HG03280 (cell line): ENCODE measurements around the gene BTG2.
"Not testable (repeated sequence)": the region's sequence is repeated elsewhere in the genome, so short reads cannot be mapped to it uniquely, and the experiment has no call there.

Experiments used
- ATAC-seq: cut with Tn5 transposase; IDR thresholded peaks from one replicate; pipeline ENCODE4 v1.9.1; 2021; ENCODE audit warnings: mild to moderate bottlenecking, moderate library complexity; ENCODE audit not compliant: unreplicated experiment

Gene BTG2, protein sequence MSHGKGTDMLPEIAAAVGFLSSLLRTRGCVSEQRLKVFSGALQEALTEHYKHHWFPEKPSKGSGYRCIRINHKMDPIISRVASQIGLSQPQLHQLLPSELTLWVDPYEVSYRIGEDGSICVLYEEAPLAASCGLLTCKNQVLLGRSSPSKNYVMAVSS

DNA sequence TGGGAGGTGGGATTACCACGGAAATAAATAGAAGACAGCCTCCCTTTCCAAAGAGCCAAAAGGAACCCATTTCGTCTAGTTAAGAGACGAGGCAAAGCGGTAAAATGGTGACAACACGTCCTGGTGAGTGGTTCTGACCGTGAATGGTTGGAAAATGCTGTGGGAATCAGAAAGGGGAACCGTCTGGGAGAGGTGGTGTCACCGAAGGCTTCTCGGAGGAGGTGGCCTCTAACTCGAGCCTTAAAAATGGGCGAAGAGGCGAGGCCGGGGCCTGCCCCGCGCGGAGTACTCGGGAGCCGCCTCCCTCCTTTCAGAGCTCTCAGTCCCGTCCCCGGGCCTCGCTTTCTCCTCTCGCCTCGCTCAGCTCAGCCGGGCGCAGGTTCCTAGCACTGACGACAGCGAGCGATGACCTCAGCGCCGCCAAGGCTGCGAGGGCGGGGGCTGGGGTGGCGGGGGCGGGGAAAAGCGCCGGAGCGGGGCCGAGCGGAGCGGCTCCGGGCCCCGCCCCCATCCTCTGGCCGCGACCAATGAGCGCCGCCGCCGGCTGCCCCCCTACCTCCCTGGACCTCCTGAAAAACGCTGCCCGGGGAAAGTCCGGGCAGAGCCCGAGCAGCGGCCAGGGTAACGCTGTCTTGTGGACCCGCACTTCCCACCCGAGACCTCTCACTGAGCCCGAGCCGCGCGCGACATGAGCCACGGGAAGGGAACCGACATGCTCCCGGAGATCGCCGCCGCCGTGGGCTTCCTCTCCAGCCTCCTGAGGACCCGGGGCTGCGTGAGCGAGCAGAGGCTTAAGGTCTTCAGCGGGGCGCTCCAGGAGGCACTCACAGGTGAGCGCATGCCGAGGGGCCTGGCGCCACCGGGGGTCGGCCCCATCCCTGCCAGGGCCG, at the start of gene BTG2:
Gene BTG2, plus strand, starts transcription at position 601 of the 890 bp plus-strand sequence. Its CDS starts 88 bp downstream, at position 689.
- peak; percentile 74 for ATAC-seq

DNA sequence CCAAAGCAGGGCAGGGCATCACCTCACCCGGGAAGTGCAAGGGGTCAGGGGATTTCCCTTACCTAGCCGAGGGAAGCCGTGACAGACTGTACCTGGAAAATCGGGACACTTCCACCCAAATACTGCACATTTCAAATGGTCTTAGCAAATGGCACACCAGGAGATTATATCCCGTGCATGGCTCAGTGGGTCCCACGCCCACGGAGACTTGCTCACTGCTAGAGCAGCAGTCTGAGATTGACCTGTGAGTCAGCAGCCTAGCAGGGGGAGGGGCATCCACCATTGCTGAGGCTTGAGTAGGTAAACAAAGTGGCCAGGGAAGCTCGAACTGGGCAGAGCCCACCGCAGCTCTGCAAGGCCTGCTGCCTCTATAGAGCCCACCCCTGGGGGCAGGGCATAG, 48.7 kb upstream of the BTG2 start:
- not testable (repeated sequence) for ATAC-seq

DNA sequence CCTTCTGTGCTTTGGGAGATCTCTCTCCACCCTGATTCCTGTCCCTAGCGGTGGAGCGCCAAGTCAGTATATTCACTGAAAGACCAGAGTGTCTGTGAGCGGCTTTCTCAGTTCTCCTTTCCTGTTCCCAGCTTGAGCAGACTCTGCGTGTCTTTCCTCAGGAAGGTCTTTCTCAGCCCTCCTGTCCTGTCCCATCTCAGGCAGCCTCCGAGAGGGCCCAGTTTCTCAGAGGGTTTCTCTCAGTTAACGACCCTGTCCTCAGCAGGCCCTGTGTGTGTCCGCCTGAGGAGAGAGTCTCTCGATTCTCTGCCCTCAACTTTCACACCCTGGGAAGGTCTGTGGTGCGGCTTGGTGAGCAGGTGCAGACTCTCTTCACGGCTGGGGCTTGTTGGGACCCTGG, 41.8 kb upstream of the BTG2 start:
- ATAC-seq: no peak

DNA sequence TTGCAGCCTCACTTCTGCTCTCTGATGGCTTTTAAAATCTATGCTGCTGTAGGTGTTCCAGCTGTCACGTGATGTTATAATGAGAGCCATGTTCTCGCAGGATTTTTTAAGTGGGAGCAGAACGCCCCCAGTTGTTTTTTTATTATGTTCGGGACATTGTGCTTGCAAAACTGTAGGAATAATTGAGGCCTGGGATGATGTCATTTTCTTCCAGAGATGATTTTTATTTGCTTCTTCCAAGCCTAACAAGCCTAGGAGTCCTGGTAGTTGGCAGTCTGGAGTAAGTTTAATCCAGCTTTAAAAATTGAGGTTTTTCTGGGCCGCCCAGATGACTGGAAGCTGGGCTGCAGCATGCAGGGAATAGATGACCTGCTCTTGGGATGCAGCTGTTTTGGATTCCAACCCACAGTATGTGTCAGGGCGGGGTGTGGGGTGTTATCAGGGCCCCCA, 41.2 kb upstream of the BTG2 start:
- no peak for ATAC-seq

DNA sequence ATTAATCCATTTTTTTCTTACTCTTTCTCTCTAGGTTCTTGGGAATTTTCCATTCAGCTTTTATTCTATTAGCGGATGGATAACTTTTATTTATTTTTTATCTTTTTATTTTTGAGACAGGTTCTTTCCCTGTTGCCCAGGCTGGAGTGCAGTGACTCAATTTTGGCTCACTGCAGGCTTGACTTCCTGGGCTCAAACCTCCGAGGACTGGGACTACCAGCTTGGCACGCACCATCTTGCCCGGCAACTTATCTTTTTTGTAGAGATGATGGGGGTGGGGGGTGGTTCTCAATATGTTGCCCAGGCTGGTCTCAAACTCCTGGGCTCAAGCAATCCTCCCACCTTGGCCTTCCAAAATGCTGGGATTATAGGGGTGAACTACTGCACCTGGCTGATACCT, 39.8 kb upstream of the BTG2 start:
- ATAC-seq: no peak

DNA sequence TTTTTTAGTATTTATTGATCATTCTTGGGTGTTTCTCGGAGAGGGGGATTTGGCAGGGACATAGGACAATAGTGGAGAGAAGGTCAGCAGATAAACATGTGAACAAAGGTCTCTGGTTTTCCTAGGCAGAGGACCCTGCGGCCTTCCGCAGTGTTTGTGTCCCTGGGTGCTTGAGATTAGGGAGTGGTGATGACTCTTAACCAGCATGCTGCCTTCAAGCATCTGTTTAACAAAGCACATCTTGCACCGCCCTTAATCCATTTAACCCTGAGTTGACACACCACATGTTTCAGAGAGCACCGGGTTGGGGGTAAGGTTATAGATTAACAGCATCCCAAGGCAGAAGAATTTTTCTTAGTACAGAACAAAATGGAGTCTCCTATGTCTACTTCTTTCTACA, 39.2 kb upstream of the BTG2 start:
- ATAC-seq: not testable (repeated sequence)

DNA sequence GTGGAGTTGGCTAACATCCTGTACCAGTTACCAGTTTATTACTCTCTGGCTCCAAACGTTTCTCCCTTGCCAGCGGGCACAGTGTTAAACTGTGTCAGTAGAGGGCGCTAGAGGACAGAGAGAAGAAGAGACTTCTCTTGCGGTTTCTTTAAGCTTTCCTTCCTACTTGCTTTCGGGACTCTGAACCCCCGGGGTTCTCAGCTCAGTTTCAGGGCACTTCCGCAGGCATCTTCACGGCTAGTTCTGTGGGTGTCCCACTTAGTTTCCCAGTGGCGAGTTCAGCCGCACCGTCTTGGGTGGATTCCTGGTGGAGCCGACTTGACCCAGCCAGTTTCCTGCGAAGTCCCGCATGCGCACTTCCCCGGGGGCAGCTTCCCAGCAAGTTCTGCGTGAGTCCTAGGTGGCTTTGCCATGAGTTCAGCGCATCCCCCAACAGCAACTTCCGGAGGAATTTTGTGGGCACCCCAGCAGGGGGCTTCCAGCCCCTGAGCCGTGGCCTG, 37.9 kb upstream of the BTG2 start:
- ATAC-seq: peak; percentile 58

DNA sequence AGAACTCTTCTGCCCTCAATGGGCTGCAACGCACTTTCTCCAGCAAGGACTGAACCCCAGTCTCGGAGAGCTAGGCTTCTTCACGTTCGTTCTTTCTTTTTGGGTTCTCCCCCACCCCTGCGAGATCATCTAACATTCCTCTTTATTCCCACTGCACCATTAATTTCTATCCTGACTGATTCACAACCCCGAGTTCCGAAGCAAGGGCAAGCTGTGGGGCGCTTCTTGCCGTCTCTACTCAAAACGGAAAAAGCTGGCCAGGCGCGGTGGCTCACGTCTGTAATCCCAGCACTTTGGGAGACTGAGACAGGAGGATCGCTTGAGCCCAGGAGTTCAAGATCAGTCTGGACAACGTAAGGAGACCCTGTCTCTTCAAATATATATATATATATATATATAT, 37.4 kb upstream of the BTG2 start:
- no peak for ATAC-seq

DNA sequence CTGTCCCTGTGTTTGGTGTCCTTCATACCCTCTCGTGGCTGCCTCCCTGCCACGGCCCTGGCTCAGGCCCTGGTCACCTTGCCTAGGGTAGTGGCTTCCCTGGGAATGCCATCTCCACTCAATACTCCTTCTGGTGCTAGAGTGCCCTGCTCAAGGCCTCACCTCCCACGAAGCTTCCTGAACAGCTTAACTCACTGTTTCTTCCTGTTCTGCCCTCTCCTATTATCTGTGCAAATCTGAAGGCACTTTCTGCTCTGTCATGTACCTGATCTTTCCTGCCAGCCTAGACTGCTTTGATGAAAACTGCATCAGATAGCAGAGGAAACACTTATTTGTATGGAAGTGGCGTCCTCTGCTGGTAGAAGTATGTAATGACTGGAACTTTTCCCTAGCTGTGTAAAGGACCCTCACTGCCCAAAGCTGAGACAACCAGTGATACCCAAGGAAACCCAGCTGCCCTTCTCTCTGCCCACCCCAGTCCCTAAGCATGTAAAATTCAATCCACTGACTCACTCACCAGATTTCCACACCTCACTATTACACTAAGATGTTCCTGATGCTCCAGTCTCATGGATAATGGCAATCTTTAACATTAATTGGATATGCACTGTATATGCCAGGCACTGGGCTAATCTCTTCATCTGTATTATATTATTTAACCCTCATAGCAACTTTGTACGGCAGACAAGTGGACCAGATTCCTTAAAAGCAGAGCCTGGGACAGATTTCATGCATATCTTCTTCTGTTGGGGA, 36.2 kb upstream of the BTG2 start:
- no peak for ATAC-seq

DNA sequence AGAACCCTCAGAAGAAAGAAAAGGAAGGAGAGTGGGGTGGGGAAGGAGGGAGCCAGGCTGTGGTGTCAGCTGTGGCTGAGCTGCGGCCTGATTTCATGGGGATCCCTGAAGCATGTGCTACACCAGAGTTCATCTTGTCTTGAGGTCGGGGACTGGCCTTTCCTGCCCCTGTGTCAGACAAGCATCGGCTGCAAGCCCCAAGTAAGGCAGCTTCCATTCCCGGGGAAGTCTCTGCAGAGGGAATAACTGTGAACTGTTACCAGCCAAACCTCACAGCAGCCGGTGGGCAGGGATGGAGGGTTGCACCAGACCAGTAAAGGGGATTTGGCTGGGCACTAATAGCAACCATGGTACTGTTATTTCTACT, 35.7 kb upstream of the BTG2 start:
- ATAC-seq: no peak

DNA sequence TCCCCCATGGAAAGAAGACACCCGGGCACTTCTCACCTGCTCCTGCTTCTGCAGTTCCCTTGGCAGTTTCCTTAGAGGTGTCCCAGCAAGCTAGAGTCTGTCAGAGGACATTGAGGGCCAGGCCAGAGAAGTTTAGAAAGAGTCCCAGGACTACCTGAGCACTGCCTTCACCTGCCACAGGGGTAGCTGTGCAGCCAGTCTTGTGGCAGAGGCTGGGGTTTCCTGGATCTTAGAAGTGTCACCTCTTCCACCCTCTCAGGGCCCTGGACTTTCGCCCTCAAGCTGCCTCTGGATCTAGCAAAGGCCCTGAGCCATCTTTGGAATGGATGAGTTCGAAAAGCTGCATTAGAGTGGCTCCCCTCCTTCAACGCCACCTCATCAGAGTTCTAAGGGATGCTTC, 34.9 kb upstream of the BTG2 start:
- ATAC-seq: no peak

DNA sequence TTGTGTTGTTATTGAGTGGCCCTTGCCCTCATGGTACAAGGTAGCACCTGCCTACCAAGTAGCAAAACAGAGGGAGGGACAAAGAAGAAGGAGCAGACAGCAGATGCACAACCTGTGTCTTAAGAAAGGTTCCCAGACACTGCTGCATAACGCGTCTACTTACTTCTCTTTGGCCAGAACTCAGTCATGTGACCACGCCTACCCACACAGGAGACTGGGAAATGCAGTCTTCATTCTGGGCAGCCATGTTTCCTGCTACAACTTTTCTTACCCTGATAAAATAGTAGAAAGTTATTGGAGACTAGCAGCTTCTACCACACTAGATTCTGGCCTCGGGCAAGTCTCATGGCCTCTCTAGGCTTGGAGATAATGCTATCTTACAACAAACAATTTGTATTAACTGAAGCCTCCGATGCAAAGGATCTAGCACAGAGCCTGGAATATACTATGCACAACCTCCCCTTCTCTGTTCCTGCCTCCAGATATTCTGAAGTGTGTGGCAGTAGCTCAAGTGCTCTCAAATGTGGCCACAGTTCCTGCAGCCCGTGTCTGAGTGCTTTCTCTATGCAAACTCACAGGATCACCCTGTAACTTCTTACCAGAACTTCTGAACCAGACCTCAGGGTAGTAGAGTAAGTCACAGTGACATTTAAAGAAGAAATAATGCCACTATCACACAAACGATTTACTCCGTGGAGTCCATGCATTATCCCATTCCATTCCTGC, 34.1 kb upstream of the BTG2 start:
- ATAC-seq: no peak

DNA sequence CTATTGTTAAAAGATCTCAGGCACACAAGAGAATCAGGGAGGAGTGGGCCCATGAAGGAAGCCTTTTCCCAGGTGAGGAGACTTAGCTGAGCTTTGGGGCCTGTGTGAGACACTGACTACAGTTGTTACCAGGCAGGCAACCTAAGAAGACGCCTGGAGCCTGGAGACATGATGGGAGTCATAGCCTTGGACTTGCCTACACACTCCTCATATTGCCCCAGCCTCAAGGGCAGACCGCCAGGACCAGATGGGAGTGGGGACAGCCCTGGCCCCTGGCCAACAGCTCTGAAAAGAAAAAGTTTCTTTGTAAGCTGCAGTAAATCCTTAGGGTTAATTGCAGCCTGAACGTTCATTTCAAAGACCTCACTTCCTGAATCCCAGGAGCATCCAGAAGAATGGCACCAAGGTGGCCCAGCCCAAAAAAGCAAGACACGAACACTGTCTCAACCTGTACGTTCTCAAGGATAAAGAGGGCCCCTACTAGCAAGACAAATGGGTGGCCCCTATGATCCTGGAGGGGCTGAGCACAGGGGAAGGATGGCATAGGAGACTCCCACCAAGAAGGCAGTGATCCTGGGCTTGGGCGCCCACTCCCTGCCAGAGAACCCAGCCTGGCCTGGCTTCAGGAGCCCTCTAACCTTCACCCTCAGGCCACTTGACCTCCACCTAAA, 33.2 kb upstream of the BTG2 start:
- ATAC-seq: no peak

DNA sequence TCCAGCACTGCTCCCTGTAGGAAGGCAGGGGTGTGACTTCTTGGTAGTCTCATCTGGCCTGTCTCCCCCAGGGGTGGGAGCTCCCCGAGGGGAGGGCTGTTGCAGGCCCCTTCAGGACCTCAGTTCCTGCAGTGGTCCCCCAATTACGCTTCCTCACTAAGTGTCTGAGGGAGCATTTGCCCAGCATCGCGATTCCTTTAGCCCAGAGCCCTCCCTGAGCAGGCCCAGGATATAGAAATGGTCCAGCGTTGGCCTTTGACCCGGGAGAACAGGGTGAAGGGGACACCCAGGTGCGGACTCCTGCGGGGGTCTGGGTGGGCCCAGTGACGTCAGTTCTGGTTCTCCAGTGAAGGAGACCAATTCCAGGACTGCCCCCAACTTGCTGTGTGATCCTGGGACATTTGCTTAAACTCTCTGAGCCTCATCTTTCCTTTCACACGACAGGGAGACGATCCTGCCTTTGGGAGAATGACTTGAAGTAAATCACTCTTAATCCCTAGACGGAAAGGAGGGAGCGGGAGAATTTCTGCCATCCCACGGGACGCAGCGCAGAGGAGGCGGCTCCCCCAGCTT, 32.6 kb upstream of the BTG2 start:
- no peak for ATAC-seq

DNA sequence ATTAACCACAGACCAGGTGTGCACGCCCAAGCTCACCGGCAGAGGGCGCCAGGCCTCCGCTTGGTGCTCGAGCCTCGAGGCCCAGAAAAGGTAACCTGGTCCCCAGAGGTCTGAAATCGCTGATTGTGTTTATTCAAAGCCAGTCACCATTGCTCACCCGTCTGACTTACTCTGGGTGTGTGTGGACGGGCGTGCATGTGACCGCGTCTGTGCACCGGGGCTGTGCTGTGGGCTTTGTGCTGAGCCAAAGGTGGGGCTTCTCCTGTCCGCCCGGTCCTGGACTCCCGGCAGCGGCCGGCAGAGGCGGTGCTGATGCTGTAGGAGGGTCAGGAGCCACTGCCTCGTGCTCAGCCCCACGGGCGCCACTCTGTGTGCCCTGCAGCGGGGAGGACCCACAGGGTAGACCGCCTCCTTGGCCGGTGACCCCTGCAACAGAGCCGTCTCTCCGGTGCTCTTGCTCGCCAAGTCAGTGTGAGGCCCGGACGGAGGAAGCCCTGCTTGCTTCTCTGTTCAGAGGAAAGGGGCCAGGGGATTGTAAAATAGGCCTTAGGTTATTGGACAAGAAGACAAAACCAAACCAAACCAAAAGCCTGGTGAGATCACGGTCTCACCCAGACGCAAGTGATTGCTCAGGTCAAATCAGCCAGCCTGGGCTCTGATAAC, 32.0 kb upstream of the BTG2 start:
- peak; percentile 65 for ATAC-seq

DNA sequence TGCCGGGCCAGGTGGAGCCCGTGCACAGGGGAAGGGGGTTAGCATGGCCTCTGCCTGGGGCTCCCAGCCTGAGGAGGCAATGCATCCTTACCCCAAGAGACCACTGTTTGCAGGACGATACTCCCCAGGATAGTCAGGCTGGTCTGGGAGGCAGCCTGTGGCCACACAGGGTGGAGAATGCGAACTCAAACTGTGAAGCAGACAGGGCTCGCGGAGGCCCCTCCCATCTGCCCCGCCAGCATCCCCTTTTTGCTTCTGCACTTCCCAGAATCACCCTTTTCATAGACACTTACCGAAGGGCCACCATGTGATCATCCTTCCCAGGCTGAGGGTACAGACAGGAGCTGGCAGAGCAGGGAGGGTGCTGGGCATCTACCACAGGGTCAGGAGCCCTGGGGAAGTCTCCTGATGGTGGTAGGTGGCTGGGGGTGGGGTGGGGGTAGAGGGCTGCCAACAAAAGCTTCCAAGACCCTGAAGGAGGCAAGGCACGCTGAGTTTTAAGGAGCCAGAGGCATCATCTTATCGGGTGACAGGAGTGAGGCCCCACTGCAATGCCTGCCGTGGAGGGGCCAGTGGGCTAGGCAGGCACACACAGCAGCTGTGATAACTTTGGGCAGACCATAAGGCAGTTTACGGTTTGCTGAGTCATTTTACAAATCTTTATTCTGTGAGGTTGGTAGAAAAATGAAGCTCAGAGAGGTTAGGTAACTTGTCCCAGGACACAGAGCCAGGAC, 31.3 kb upstream of the BTG2 start:
- no peak for ATAC-seq

DNA sequence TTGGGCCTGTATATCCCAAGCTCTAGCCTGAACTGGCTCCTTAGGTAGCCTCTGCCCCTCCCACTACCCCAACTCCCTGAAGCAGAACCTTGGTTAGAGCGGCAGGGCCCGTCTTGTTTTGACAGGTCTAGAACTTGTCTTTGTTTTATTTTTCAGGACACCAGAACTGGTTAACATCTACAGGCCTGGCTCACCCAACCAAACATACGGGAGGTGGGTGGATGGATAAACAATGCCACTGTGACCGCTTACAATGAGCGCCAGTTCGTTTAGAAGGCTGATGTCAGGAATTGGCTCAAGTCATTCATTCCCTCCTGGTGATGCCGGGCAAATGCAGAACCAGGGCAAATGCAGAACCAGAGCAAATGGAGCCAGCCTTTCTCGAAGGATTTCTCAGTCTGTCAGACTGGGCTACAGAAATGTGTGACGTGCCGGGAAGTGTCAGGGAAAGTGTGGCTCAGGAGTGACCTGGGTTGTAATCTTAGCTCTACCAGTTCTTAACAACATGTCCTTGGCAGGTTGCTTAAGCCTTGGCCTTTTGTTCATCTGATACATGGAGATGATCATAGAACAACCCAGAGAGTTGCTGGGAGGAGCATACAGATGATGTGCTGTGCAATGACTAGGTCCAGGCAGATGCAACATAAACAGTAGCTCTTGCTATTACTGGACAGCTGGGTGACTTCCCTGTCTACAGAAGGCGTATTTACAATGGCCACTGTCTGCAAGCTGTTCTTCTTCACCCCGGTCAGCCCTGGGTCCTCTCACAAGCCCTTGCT, 30.5 kb upstream of the BTG2 start:
- ATAC-seq: no peak

DNA sequence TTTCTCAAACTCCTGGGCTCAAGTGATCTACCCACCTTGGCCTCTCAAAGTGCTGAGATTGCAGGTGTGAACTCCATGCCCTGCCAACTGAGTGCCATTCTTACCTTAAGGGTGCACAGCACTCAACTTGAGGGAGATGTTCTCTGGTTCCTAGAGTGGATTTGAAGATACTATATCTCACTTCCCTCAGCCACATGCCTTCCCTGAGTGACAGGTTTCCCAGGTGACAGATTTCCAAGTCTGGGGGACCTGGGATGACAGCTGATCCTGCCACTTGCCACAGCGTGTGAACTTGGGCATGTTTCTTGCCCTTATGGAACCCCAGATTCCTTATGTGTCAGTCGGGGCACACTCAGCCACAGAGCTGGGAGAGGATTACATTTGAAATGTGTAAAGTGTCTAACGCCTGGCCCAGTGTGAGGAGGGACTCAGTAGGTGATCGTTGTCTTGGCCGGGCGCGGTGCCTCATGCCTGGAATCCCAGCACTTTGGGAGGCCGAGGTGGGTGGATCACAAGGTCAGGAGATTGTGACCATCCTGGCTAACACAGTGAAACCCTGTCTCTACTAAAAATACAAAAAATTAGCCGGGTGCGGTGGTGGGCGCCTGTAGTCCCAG, 29.6 kb upstream of the BTG2 start:
- ATAC-seq: no peak
